ENCODE results near the gene TRIM47. TPM values are rescaled to one million over a fixed set of nuclear protein-coding genes. Genes with fewer than 3 reads are reported as not detected.
A peak's percentile ranks its signal among the peaks of the same experiment; 100 is the strongest.

The TRIM47 gene
- total and polyA plus RNA-seq, 2 of the 13 experiments (the other 11 are each of a cell fraction or from before 2014, with no cell fraction given) = 33.5 to 82.0 TPM

DNA sequence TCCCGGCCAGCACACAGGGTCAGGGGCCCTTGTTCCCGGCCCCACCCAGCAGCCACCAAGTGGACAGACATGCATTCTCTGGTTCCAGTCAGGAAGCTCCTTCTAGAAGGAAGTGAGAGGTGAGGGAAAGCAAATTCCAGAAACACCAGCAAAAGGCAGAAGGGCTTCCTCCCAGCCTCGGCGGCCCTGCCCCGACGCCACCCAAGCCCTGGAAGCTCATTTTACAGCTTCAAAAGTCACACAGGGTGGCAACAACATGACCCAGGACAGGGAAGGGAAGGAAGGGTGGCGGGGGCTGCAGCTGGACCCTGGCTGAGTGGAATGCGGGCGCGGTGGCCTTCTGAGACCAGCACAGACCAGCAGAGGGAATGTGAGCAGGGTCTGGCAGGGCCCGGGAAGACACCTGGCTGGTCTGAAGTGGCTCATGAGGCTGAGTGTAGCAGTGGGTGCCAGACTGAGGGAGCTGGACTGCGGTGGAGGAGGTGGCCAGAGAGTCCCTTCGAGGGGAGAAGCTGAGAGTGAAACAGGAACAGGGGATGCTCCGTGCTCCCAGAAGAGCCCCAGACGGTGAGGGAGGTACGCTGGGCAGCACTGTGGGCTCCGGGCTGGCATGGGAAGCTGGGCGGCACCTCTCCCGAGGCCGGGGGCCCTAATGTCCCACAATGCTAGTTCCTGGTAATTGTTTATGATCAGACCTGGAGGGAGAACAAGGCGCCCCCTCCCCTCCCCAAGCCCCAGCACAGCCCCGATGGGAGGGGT is 32.3 kb downstream of the TRIM47 start (continued):
- TF ChIP-seq, protein P1, sequence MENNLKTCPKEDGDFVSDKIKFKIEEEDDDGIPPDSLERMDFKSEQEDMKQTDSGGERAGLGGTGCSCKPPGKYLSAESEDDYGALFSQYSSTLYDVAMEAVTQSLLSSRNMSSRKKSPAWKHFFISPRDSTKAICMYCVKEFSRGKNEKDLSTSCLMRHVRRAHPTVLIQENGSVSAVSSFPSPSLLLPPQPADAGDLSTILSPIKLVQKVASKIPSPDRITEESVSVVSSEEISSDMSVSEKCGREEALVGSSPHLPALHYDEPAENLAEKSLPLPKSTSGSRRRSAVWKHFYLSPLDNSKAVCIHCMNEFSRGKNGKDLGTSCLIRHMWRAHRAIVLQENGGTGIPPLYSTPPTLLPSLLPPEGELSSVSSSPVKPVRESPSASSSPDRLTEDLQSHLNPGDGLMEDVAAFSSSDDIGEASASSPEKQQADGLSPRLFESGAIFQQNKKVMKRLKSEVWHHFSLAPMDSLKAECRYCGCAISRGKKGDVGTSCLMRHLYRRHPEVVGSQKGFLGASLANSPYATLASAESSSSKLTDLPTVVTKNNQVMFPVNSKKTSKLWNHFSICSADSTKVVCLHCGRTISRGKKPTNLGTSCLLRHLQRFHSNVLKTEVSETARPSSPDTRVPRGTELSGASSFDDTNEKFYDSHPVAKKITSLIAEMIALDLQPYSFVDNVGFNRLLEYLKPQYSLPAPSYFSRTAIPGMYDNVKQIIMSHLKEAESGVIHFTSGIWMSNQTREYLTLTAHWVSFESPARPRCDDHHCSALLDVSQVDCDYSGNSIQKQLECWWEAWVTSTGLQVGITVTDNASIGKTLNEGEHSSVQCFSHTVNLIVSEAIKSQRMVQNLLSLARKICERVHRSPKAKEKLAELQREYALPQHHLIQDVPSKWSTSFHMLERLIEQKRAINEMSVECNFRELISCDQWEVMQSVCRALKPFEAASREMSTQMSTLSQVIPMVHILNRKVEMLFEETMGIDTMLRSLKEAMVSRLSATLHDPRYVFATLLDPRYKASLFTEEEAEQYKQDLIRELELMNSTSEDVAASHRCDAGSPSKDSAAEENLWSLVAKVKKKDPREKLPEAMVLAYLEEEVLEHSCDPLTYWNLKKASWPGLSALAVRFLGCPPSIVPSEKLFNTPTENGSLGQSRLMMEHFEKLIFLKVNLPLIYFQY (CRISPR knock-in tag; IDR thresholded peaks at IDR 0.05; ENCODE audit: borderline replicate concordance) = no peak
- TF ChIP-seq GFI1 (CRISPR knock-in tag; IDR thresholded peaks at IDR 0.05; ENCODE audit: borderline replicate concordance) (no peak), HOXA3 (CRISPR knock-in tag; IDR thresholded peaks at IDR 0.05) (0 out of 2 replicates have a peak, but pooled peaks have one; percentile 13), ZNF768 (CRISPR knock-in tag; IDR thresholded peaks at IDR 0.05) (no peak; the same call in 1 of the 2 replicates), MTF1 (CRISPR knock-in tag; IDR thresholded peaks at IDR 0.05) (no peak)
- TF ChIP-seq, protein P2, sequence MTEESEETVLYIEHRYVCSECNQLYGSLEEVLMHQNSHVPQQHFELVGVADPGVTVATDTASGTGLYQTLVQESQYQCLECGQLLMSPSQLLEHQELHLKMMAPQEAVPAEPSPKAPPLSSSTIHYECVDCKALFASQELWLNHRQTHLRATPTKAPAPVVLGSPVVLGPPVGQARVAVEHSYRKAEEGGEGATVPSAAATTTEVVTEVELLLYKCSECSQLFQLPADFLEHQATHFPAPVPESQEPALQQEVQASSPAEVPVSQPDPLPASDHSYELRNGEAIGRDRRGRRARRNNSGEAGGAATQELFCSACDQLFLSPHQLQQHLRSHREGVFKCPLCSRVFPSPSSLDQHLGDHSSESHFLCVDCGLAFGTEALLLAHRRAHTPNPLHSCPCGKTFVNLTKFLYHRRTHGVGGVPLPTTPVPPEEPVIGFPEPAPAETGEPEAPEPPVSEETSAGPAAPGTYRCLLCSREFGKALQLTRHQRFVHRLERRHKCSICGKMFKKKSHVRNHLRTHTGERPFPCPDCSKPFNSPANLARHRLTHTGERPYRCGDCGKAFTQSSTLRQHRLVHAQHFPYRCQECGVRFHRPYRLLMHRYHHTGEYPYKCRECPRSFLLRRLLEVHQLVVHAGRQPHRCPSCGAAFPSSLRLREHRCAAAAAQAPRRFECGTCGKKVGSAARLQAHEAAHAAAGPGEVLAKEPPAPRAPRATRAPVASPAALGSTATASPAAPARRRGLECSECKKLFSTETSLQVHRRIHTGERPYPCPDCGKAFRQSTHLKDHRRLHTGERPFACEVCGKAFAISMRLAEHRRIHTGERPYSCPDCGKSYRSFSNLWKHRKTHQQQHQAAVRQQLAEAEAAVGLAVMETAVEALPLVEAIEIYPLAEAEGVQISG (CRISPR knock-in tag; IDR thresholded peaks at IDR 0.05) = no peak
- TF ChIP-seq, protein P3, sequence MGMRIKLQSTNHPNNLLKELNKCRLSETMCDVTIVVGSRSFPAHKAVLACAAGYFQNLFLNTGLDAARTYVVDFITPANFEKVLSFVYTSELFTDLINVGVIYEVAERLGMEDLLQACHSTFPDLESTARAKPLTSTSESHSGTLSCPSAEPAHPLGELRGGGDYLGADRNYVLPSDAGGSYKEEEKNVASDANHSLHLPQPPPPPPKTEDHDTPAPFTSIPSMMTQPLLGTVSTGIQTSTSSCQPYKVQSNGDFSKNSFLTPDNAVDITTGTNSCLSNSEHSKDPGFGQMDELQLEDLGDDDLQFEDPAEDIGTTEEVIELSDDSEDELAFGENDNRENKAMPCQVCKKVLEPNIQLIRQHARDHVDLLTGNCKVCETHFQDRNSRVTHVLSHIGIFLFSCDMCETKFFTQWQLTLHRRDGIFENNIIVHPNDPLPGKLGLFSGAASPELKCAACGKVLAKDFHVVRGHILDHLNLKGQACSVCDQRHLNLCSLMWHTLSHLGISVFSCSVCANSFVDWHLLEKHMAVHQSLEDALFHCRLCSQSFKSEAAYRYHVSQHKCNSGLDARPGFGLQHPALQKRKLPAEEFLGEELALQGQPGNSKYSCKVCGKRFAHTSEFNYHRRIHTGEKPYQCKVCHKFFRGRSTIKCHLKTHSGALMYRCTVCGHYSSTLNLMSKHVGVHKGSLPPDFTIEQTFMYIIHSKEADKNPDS (CRISPR knock-in tag; IDR thresholded peaks at IDR 0.05) = no peak

All from HepG2 (cell line).